Mammary epithelial cell (primary cell): ENCODE results near the gene HHIP.

Experiments
- CTCF ChIP-seq, 2 donors: IDR thresholded peaks in 1 of 2; conservative IDR thresholded peaks in 1 of 2; 2 replicates each; pipeline ENCODE4 v1.5.1; 2011 to 2012; ENCODE audit warnings: inconsistent platforms in 2 of 2, low read length in 2 of 2, mild to moderate bottlenecking in 2 of 2, control low read depth in 1 of 2, low read depth in 1 of 2; ENCODE audit not compliant: insufficient read depth in 1 of 2; ENCODE audit errors: extremely low read depth in 1 of 2
- EZH2 ChIP-seq: IDR thresholded peaks from 2 replicates; pipeline ENCODE4 v1.6.1; 2012; ENCODE audit warnings: low read length, inconsistent platforms, borderline replicate concordance

GRCh38 chr4:144646523-144647094 is 653 bp downstream of the HHIP start:
- peak in 1 of 2 donors; percentile 23 for TF ChIP-seq CTCF (conservative IDR thresholded peaks at IDR 0.05 in 1 of 2, IDR thresholded peaks at IDR 0.05 in 1 of 2; ENCODE audit: extremely low read depth in 1 of 2, insufficient read depth in 1 of 2, low read depth in 1 of 2, low read length in 2 of 2)
- TF ChIP-seq EZH2 = no peak
